ENCODE measurements around the gene WNT10A.
A peak's percentile ranks its signal among the peaks of the same experiment; 100 is the strongest.
"Not testable (repeated sequence)": the region's sequence is repeated elsewhere in the genome, so short reads cannot be mapped to it uniquely, and the experiment has no call there.

WNT10A gene

GRCh38 chr2:218893349-218894150 lies 12.9 kb downstream of the WNT10A start:
- no peak for DNase-seq (ENCODE audit: low read depth in 2 of 2)

DNA sequence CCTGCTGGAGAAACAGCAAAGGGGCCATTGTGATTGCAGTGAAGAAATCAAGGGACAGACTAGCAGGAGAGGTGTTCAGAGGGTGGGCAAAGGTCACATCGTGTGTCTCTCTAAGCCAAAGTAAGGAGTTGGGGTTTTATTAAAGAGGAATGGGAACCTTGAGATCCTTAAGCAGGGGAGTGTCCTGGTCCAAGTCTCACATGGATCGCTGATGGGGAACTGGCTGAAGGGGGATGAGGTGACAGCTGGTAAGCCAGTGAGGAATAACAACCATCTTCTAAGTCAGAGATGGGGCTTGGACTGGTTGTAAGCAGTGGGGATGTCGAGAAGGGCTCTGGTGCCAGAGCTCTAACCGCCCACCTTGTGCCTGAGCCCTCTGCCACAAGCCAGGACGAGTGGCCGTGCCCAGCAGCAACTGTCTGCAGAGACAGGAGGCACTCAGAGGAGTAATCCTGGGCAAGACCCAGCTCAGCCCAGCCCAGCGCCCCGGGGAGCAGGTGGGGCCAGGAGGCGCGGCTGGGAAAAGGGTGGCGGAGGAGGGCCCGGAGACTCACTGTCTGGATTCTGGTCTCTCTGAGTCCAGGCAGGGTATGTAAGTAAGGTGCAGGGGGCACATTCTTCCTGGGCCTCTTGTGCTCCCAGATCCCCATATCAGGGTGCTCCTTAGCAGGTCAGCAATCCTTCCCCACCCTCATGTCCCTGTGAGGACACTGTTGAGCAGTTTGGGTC lies 13.7 kb downstream of the WNT10A start:
- DNase-seq (ENCODE audit: low read depth in 2 of 2) = no peak

DNA sequence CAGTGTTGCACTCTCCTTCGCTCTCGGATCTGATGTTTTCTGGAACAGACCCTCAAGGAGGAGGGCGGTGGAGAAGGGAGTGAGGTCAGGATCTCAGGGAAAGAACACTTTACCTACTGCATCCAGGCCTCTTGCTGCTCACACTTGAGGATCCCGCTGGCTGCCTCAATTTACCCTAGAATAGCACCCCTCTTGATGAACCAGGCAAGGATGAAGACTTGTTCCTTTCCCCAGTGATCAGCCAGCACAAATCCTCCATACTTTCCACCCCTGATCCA lies 14.2 kb downstream of the WNT10A start:
- no peak for DNase-seq (ENCODE audit: low read depth in 2 of 2)

GRCh38 chr2:218895326-218895725 lies 14.7 kb downstream of the WNT10A start:
- no peak for DNase-seq (ENCODE audit: low read depth in 2 of 2)

GRCh38 chr2:218895759-218896500 lies 15.3 kb downstream of the WNT10A start:
- DNase-seq (ENCODE audit: low read depth in 2 of 2) = no peak

GRCh38 chr2:218896501-218897393 lies 16.1 kb downstream of the WNT10A start:
- DNase-seq (ENCODE audit: low read depth in 2 of 2) = no peak

GRCh38 chr2:218897394-218898108 lies 16.9 kb downstream of the WNT10A start:
- no peak for DNase-seq (ENCODE audit: low read depth in 2 of 2)

GRCh38 chr2:218898109-218898878 lies 17.6 kb downstream of the WNT10A start:
- DNase-seq (ENCODE audit: low read depth in 2 of 2) = no peak

DNA sequence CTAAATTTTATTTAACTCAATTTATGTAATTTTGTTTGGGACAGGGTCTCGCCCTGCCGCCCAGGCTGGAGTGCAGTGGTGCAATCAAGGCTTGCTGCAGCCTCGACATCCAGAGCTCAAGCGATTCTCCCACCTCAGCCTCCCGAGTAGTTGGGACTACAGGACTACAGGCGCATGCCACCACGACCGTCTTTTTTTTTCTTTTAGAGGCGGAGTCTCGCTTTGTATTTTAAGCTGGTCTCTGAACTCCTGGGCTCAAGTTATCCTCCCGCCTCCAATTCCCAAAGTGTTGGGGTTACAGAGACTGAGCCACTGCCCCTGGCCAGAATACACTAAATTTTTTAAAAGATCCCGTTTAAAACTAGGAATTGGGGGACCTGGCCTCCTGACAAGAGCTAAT lies 18.5 kb downstream of the WNT10A start:
- DNase-seq (ENCODE audit: low read depth in 2 of 2) = no peak

- DNase-seq (ENCODE audit: low read depth in 2 of 2) = no peak
Measured at GRCh38 chr2:218902427-218902826, 21.8 kb downstream of the WNT10A start.

GRCh38 chr2:218904176-218904575 lies 23.5 kb downstream of the WNT10A start:
- DNase-seq (ENCODE audit: low read depth in 2 of 2) = no peak

- peak; percentile 73 to 78 for DNase-seq (ENCODE audit: low read depth in 2 of 2)
Measured at GRCh38 chr2:218908721-218909619, 28.3 kb downstream of the WNT10A start.

- no peak for DNase-seq (ENCODE audit: low read depth in 2 of 2)
Measured at GRCh38 chr2:218910741-218911140, 30.1 kb downstream of the WNT10A start.

DNA sequence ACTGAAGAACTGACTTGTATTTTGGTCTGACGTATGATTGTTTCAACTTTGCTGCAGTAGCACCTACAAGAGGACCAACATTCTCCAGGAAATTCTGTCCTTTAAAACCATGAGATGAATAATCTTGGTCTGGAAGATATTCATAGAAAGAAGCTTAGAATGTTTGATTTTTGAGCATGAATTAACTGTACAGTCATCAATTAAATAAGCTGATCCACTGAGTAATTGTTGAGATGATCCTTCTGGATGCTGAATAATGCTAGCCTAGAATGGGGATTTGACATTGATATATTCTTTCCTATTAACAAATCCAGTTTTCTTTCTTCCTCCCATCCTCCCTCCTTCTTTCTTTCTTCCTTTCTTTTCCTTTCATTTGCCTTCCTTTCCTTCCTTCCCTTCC lies 39.9 kb downstream of the WNT10A start:
- no peak for DNase-seq (ENCODE audit: low read depth in 2 of 2)

DNA sequence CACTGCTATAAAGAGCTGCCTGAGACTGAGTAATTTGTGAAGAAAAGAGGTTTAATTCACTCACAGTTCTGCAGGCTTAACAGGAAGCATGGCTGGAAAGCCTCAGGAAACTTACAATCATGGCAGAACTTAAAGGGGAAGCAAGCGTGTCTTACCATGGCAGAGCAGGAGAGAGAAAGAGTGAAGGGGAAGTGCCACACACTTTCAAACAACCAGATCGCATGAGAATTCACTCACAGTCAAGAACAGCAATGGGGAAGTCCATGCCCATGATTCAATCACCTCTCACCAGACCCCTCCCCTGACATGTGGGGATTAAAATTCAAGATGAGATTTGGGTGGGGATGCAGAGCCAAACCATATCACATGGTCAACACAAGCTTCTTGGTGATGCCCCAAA lies 44.1 kb downstream of the WNT10A start:
- no peak for DNase-seq (ENCODE audit: low read depth in 2 of 2)

DNA sequence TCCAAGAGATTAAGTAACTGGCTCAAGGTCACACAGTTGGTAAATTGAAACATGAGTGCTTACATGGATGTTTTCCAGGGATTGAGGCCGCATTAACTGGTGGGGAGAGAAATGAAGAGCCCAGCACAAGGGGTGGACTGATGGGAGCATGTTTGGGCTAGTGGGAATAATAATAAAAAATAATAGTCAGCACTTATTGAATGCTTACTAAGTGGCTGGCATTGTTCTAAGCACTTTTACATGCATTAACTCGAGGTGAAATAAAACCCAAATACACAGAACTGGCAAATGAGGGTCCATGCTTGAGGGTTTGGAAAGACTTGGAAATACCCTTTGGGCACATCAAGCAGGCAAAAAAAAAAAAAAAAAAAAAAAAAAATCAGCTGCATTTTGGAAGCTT lies 44.8 kb downstream of the WNT10A start:
- no peak for DNase-seq (ENCODE audit: low read depth in 2 of 2)

DNA sequence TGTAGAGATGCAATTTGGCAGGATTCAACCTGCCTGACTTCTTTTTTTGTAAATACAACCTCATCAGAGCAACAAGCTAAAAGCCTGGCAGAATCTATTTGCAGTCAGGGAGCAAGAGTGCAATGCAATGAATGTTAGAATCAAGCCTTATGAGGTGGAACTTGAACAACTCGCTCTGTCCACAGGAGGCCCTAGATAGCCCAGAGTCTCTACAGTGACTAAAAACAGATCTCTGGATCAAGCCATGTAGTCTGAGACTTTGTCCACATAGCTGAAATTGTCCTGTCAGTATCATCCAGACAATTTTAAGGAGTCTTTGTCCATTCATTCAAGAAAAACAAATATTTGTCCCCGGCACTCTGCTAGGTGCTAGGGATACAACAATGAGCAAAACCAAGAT lies 46.8 kb downstream of the WNT10A start:
- no peak for DNase-seq (ENCODE audit: low read depth in 2 of 2)

- no peak for DNase-seq (ENCODE audit: low read depth in 2 of 2)
Measured at GRCh38 chr2:218927876-218928275, 47.2 kb downstream of the WNT10A start.

- DNase-seq (ENCODE audit: low read depth in 2 of 2) = not testable (repeated sequence)
Measured at GRCh38 chr2:218930488-218930887, 49.8 kb downstream of the WNT10A start.

Measured in fibroblast of skin of left quadriceps (primary cell).